ENCODE measurements around the gene PEAR1. TPM values are rescaled to one million over a fixed set of nuclear protein-coding genes. Genes with fewer than 3 reads are reported as not detected.
A peak's percentile ranks its signal among the peaks of the same experiment; 100 is the strongest.

The PEAR1 gene
- total RNA-seq, 1 donor from 2014 or later, result 50.7 TPM

DNA sequence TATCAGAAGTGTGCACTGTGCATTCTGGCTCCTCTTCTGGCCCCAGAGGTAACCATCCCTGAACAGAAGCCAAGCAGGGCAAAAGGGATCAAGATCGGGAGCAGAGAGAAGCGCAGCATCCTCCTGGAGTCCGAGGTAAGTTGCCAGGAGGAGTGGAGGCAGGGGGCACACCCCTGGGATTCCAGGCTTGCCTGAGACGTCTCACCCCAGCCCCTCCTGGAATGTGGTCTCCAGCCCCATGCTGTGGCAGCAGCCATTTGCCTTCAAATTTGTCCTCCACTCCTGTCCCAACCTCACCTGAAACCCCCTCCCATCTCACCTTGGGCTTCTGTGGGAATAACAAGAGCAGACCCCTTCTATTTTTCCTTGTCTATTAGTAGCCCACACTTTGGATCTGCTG lies 37.0 kb downstream of the PEAR1 start:
- H3K9me3 Mint-ChIP-seq (ENCODE audit: unreplicated experiment), result no peaks in the 10 kb centered on the region
- peak overlapping the region; percentile 38 for H3K4me3 Mint-ChIP-seq (ENCODE audit: unreplicated experiment)
- H3K4me1 Mint-ChIP-seq (ENCODE audit: unreplicated experiment), result peaks cover 9% of the 10 kb centered on the region
- DNase-seq (ENCODE audit: low spot score), result no peak
- peaks cover 6% of the 10 kb centered on the region for H3K36me3 Mint-ChIP-seq (ENCODE audit: low read depth, unreplicated experiment)
- H3K27me3 Mint-ChIP-seq (ENCODE audit: unreplicated experiment), result peaks cover 39% of the 10 kb centered on the region
- H3K27ac Mint-ChIP-seq (ENCODE audit: unreplicated experiment), result no peak overlapping the region
- TF ChIP-seq, protein P1, sequence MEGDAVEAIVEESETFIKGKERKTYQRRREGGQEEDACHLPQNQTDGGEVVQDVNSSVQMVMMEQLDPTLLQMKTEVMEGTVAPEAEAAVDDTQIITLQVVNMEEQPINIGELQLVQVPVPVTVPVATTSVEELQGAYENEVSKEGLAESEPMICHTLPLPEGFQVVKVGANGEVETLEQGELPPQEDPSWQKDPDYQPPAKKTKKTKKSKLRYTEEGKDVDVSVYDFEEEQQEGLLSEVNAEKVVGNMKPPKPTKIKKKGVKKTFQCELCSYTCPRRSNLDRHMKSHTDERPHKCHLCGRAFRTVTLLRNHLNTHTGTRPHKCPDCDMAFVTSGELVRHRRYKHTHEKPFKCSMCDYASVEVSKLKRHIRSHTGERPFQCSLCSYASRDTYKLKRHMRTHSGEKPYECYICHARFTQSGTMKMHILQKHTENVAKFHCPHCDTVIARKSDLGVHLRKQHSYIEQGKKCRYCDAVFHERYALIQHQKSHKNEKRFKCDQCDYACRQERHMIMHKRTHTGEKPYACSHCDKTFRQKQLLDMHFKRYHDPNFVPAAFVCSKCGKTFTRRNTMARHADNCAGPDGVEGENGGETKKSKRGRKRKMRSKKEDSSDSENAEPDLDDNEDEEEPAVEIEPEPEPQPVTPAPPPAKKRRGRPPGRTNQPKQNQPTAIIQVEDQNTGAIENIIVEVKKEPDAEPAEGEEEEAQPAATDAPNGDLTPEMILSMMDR (IDR thresholded peaks at IDR 0.05; ENCODE audit: unreplicated experiment), result no peak

DNA sequence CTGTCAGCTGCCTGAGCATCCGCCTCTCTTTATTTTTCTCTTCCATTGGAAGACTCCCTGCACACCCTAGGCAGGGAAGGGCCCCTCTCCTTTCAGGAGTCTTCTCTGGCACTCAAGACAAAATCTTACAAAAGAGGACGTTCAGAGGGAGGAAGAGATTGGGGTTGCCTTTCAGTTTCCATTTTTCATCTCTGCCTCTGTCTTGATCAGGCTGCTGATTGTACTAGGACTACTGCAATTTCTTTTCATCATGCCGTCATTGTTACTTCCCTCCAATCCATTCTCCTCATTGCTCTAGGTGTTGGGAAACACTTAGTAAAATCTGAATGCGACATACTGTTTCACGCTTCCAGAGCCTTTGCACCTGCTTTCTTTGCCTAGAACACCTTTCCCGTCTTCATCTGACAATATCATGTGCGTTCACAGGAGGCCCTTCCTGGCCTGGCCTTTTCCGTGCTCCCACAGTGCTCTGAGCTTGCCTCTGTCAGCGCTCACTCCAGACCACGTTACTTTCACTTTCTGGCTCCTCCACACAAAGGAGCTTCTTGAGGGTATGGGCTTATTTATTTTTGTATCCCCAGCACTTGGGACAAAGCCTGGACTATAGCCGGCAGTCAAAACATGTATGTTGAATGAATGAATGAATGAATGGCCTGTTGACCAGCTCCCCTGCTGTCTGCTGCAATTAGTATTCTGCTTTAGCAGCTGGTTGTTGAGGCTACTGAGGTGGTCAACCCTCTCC lies 37.9 kb downstream of the PEAR1 start:
- peak overlapping the region; percentile 38 for H3K4me3 Mint-ChIP-seq (ENCODE audit: unreplicated experiment)
- DNase-seq (ENCODE audit: low spot score), result no peak
- H3K4me1 Mint-ChIP-seq (ENCODE audit: unreplicated experiment), result peaks cover 9% of the 10 kb centered on the region
- peaks cover 32% of the 10 kb centered on the region for H3K27me3 Mint-ChIP-seq (ENCODE audit: unreplicated experiment)
- no peaks in the 10 kb centered on the region for H3K9me3 Mint-ChIP-seq (ENCODE audit: unreplicated experiment)
- TF ChIP-seq, protein P1 (IDR thresholded peaks at IDR 0.05; ENCODE audit: unreplicated experiment), result no peak
- H3K36me3 Mint-ChIP-seq (ENCODE audit: low read depth, unreplicated experiment), result peaks cover 6% of the 10 kb centered on the region
- no peak overlapping the region for H3K27ac Mint-ChIP-seq (ENCODE audit: unreplicated experiment)

DNA sequence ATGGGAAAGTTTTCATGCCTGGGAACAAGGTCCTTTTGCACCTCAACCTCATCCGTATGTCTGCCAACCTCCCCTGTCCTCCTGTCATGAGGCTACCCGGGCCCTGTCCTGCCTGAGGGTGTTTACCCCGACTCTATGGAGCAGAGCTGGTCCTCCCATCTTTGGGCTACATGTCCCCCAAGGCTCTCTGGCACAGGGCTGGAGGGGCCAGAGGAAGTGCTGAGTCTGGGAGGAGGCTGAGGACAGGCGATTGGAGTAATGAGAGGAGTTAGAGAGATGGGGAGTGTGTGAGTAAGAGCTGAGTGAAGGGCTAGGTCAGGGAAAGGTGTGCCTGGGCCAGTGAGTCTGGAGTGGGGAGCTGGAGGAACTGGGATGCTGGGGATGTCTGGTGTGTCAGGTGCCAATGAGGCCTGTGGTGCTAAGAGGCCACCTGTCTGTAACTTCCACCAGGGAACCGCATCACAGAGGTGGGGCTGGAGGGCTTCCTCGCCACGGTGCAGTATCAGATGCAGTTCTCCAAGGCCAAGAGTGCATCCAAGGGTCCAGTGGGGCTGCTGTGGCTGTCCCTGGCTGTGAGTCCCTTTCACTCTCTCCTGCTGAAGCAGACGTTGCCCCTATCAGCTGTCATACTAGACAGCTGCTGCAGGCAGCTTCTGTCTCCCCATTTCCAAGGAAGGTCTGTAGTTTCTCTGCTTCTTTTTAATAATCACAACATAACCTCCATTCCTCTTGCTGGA lies 38.6 kb downstream of the PEAR1 start:
- no peaks in the 10 kb centered on the region for H3K9me3 Mint-ChIP-seq (ENCODE audit: unreplicated experiment)
- peaks cover 29% of the 10 kb centered on the region for H3K27me3 Mint-ChIP-seq (ENCODE audit: unreplicated experiment)
- TF ChIP-seq, protein P1 (IDR thresholded peaks at IDR 0.05; ENCODE audit: unreplicated experiment), result no peak
- H3K4me1 Mint-ChIP-seq (ENCODE audit: unreplicated experiment), result peaks cover 6% of the 10 kb centered on the region
- H3K36me3 Mint-ChIP-seq (ENCODE audit: low read depth, unreplicated experiment), result peaks cover 6% of the 10 kb centered on the region
- no peak overlapping the region for H3K4me3 Mint-ChIP-seq (ENCODE audit: unreplicated experiment)
- DNase-seq (ENCODE audit: low spot score), result no peak
- H3K27ac Mint-ChIP-seq (ENCODE audit: unreplicated experiment), result no peak overlapping the region

DNA sequence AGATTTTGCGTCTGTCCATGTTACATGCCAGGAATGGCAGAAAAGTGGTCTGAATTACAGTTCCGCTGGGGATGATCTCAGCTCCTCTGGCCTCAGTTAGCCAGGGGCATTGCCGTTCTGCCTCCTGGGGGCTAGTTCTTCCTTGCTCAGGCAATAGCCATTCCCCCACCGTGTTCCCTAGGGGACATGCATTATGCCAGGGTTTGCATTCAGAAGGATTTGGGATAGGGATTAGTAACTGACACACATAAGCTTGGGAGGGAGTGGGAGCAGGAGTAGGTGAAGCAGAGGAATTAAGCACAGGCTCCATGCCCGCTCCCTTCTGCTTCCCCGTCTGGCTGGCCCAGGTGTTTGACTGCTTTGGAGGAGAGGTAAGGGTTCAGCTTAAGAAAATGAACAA lies 39.6 kb downstream of the PEAR1 start:
- peaks cover 25% of the 10 kb centered on the region for H3K27me3 Mint-ChIP-seq (ENCODE audit: unreplicated experiment)
- H3K4me3 Mint-ChIP-seq (ENCODE audit: unreplicated experiment), result no peak overlapping the region
- H3K27ac Mint-ChIP-seq (ENCODE audit: unreplicated experiment), result no peak overlapping the region
- peaks cover 4% of the 10 kb centered on the region for H3K4me1 Mint-ChIP-seq (ENCODE audit: unreplicated experiment)
- no peaks in the 10 kb centered on the region for H3K9me3 Mint-ChIP-seq (ENCODE audit: unreplicated experiment)
- TF ChIP-seq, protein P1 (IDR thresholded peaks at IDR 0.05; ENCODE audit: unreplicated experiment), result no peak
- DNase-seq (ENCODE audit: low spot score), result no peak
- peaks cover 7% of the 10 kb centered on the region for H3K36me3 Mint-ChIP-seq (ENCODE audit: low read depth, unreplicated experiment)

Data from endothelial cell (in vitro differentiated cells).